ENCODE data around the gene SLC25A30.

DNA sequence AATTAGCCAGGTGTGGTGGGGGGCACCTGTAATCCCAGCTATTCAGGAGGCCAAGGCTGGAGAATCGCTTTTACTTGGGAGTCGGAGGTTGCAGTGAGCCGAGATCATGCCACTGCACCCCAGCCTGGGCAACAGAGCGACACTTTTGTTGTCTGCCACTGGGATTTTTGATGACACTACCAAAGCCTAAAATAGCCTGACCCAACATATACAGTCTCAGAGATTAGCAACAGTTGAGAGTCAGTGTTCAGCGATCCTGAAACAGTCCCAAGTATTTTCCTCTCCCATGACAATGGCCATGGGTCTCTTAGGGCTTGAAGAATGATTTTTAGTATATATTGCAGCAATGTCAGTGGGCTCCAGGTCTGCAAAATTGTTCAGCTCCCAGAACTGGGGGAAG, 32.9 kb downstream of the SLC25A30 start:
- TF ChIP-seq, protein P1, sequence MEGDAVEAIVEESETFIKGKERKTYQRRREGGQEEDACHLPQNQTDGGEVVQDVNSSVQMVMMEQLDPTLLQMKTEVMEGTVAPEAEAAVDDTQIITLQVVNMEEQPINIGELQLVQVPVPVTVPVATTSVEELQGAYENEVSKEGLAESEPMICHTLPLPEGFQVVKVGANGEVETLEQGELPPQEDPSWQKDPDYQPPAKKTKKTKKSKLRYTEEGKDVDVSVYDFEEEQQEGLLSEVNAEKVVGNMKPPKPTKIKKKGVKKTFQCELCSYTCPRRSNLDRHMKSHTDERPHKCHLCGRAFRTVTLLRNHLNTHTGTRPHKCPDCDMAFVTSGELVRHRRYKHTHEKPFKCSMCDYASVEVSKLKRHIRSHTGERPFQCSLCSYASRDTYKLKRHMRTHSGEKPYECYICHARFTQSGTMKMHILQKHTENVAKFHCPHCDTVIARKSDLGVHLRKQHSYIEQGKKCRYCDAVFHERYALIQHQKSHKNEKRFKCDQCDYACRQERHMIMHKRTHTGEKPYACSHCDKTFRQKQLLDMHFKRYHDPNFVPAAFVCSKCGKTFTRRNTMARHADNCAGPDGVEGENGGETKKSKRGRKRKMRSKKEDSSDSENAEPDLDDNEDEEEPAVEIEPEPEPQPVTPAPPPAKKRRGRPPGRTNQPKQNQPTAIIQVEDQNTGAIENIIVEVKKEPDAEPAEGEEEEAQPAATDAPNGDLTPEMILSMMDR (conservative IDR thresholded peaks at IDR 0.05), result no peak
- TF ChIP-seq ZFX (IDR thresholded peaks at IDR 0.05), result no peak

Data from C4-2B (cell line).